C1 segment of cervical spinal cord (tissue), 14 donors: ENCODE results near the gene DNASE1L2.
"Not testable (repeated sequence)": the region's sequence is repeated elsewhere in the genome, so short reads cannot be mapped to it uniquely, and the experiment has no call there.

Experiments
- DNase-seq, 14 donors: peaks; one replicate each; lab custom pipeline; 2025; lab: John Stamatoyannopoulos, UW

DNASE1L2 gene

GRCh38 chr16:2238150-2238837 lies 2.0 kb downstream of the DNASE1L2 start:
- DNase-seq = no peak

DNA sequence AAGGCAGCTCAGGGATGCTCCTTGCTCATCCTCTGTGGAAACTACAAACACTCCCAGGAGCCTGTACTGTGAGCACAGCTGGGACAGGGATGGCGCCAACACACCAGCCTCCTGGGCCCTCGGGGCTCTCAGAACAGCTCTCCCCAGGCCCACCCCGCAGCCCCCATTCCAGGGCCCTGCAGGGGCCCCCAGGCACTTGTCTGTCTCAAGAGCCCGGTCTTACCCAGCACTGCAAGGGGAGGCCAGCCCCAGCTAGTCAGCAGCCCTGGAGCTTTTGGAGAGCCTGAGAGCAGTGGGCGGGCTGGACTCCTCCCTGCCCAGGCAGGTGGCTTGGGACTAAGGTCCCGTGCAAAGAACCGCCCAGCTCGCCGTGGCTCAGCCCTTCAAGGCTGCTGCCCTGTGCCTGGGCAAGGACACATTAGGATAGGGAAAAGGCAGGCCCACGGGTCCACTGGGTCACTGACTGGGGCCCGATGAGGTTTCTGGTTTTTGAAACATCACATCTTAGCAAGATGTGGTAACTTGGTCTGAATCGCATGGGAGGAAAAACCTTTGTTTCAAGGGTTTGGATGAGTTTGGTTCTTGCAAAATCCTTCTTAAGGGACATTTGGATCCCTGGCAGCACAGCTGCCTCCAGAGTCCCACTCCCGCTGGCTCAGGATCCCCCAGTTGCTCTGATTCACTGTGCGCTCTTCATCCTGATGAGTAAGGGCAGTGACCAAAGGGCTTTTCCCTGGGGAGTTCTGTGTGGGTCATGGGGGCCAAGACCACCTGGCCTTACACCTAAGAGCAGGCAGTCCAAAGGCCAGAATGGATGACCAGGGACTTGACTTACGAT lies 2.8 kb downstream of the DNASE1L2 start:
- peak in 1 of 14 donors; percentile 40 for DNase-seq

DNA sequence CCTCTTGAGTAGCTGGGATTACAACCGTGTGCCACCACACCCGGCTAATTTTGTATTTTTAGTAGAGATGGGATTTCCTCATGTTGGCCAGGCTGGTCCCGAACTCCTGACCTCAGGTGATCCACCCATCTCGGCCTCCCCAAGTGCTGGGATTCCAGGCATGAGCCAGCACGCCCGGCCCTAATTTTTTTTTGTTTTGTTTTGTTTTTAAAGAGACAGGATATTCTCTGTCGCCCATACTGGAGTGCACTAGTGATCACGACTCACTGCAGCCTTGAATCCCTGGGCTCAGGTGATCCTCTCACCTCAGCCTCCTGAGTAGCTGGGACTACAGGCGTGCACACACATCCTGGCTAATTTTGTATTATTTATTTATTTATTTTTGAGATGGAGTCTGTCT lies 4.1 kb downstream of the DNASE1L2 start:
- DNase-seq = not testable (repeated sequence)

GRCh38 chr16:2242598-2242997 lies 6.4 kb downstream of the DNASE1L2 start:
- DNase-seq = no peak

- no peak for DNase-seq
Measured at GRCh38 chr16:2243031-2243528, 6.8 kb downstream of the DNASE1L2 start.

- DNase-seq = no peak
Measured at GRCh38 chr16:2243781-2244180, 7.5 kb downstream of the DNASE1L2 start.

- DNase-seq = no peak
Measured at GRCh38 chr16:2244301-2244700, 8.1 kb downstream of the DNASE1L2 start.

- no peak for DNase-seq
Measured at GRCh38 chr16:2244926-2245795, 8.9 kb downstream of the DNASE1L2 start.

DNA sequence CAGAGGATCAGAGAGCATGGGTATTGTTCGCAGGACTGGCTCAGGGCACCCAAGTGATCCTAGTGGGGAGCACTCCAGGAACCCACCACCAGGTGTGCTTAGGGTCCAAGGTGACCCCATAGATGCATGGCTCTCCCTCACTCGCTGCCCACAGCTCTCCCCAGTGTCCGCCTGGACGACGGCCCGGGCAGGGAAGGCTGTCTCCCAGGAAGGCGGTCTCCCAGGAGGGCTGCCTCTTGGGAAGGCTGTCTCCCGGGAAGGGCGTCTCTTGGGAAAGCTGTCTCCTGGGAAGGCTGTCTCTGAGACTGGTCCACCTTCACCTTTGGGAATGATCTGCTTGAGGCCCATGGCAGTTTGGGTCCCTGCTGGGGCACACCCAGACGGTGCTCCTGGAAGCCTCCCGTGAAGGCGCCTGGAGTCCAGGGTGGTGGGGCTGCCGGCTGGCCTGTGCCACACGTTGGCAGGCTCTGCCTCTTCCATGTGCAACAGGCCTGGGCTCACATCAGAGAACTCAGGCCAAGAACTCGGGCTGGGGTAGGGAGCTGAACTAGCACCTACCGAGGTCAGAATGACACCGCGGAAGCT lies 10.1 kb downstream of the DNASE1L2 start:
- no peak for DNase-seq

- DNase-seq = peak in 1 of 14 donors; percentile 37
Measured at GRCh38 chr16:2250652-2251295, 14.5 kb downstream of the DNASE1L2 start.

- DNase-seq = peak; percentile 26 to 95 (median 89)
Measured at GRCh38 chr16:2251296-2252111, 15.3 kb downstream of the DNASE1L2 start, which contains the start of gene ECI1. Gene ECI1, minus strand, starts transcription at chr16:2251587. Its CDS starts 21 bp downstream, at chr16:2251566.

DNA sequence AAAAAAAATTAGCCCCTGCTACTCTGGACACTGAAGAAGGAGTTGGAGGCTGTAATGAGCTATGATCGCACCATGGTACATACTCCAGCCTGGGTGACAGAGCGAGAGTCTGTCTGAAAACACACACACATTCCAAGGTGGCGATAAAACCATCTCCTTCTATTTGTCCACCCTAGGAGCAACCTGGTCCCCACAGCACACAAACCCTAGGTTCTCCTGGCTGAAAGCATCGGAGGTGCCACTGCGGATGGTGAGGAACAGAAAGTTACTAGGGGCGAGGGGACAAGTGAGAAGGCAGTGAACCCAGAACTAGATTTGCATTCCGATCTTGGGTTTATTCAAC lies 16.5 kb downstream of the DNASE1L2 start:
- no peak for DNase-seq

GRCh38 chr16:2253293-2253692 lies 17.0 kb downstream of the DNASE1L2 start:
- no peak for DNase-seq

- DNase-seq = no peak
Measured at GRCh38 chr16:2256531-2257140, 20.4 kb downstream of the DNASE1L2 start.

- no peak for DNase-seq
Measured at GRCh38 chr16:2257726-2258125, 21.5 kb downstream of the DNASE1L2 start.

DNA sequence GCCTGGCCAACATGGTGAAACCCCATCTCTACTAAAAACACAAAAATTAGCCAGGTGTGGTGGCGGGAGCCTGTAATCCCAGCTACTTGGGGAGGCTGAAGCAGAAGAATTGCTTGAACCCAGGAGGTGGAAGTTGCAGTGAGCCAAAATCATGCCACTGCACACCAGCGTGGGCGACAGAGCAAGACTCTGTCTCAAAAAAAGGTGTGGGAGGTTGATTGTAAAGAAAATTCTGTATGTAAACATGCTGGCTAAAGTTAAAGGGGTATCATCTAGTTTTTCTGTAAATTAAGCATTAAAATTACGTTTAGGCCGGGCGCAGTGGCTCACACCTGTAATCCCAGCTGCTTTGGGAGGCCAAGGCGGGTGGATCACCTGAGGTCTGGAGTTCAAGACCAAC lies 22.3 kb downstream of the DNASE1L2 start:
- DNase-seq = not testable (repeated sequence)

- DNase-seq = no peak
Measured at GRCh38 chr16:2260250-2260649, 24.0 kb downstream of the DNASE1L2 start.

- not testable (repeated sequence) for DNase-seq
Measured at GRCh38 chr16:2263026-2263425, 26.8 kb downstream of the DNASE1L2 start.

GRCh38 chr16:2266887-2267286 lies 30.6 kb downstream of the DNASE1L2 start:
- not testable (repeated sequence) for DNase-seq
